IMR-90 (cell line): ENCODE data around the gene LUC7L2. TPM values are rescaled to one million over a fixed set of nuclear protein-coding genes. Genes with fewer than 3 reads are reported as not detected.

Experiments used
- ATAC-seq: fragments of 200-7000 bp; cut with Tn5 transposase; 2 replicates; pipeline ENCODE4 v1.9.1; 2020; ENCODE audit warnings: low read depth, mild to moderate bottlenecking, moderate library complexity
- BruUV-seq: library from RNA; stranded (reverse); fragments of 400-500 nt; replicated peaks from 2 replicates; lab custom pipeline; 2021; lab: Mats Ljungman, UMichigan
- CTCF ChIA-PET: fragments of 300-600 bp; formaldehyde crosslinking; extraction: SDS; loops from one replicate; lab custom pipeline; 2021; ENCODE audit warnings: antibody characterized with exemption; lab: Yijun Ruan, JAX
- POLR2A ChIA-PET: fragments of 300-600 bp; sonication (Branson Sonifier 250); formaldehyde crosslinking; loops from one replicate; lab custom pipeline; 2022; ENCODE audit warnings: antibody characterized with exemption; ENCODE audit not compliant: unreplicated experiment; lab: Charles Lee
- DNase-seq: peaks from one replicate; pipeline ENCODE4 v3.0.0; 2013
- H2AFZ ChIP-seq: replicated peaks from 2 replicates; pipeline ENCODE3; 2013; ENCODE audit warnings: low read length, mild to moderate bottlenecking; ENCODE audit not compliant: poor library complexity
- H2AK5ac ChIP-seq: 2 replicates; pipeline ENCODE4 v1.6.1; 2013; ENCODE audit warnings: low read depth, low read length, inconsistent platforms
- H2AK9ac ChIP-seq: replicated peaks from 2 replicates; pipeline ENCODE3; 2013; ENCODE audit warnings: mild to moderate bottlenecking, low read depth, low read length, moderate library complexity; ENCODE audit not compliant: poor library complexity
- H2BK120ac ChIP-seq: 2 replicates; pipeline ENCODE4 v1.6.1; 2013; ENCODE audit warnings: low read depth, low read length, inconsistent platforms
- H2BK15ac ChIP-seq: 3 replicates; pipeline ENCODE4 v1.6.1; 2013; ENCODE audit warnings: low read depth, low read length, inconsistent platforms
- H2BK20ac ChIP-seq: 2 replicates; pipeline ENCODE4 v1.6.1; 2013; ENCODE audit warnings: low read depth, mild to moderate bottlenecking, inconsistent platforms, low read length, moderate library complexity
- H2BK5ac ChIP-seq: 2 replicates; pipeline ENCODE4 v1.6.1; 2013; ENCODE audit warnings: mild to moderate bottlenecking, low read depth, low read length, inconsistent platforms; ENCODE audit not compliant: poor library complexity, severe bottlenecking
- H3K14ac ChIP-seq: replicated peaks from 2 replicates; pipeline ENCODE4 v1.6.1; 2013; ENCODE audit warnings: low read depth, low read length, inconsistent platforms
- H3K18ac ChIP-seq: 2 replicates; pipeline ENCODE4 v1.6.1; 2013; ENCODE audit warnings: low read depth, low read length, control low read depth
- H3K23ac ChIP-seq: 2 replicates; pipeline ENCODE4 v1.6.1; 2013; ENCODE audit warnings: low read depth, low read length, inconsistent platforms
- H3K27ac ChIP-seq: 2 replicates; pipeline ENCODE4 v1.5.1; 2013; ENCODE audit warnings: mild to moderate bottlenecking, control low read depth, low read length; ENCODE audit not compliant: insufficient read depth
- H3K27me3 ChIP-seq: 2 replicates; pipeline ENCODE4 v1.6.1; 2013; ENCODE audit warnings: low read length; ENCODE audit not compliant: control insufficient read depth, insufficient read depth
- H3K36me3 ChIP-seq: 2 replicates; pipeline ENCODE4 v1.6.1; 2013; ENCODE audit warnings: low read length, mixed read lengths; ENCODE audit not compliant: control insufficient read depth, insufficient read depth
- H3K4ac ChIP-seq: 2 replicates; pipeline ENCODE4 v1.6.1; 2013; ENCODE audit warnings: low read depth, low read length, inconsistent platforms
- H3K4me1 ChIP-seq: 2 replicates; pipeline ENCODE4 v1.6.1; 2013; ENCODE audit warnings: low read length, mixed read lengths; ENCODE audit not compliant: control insufficient read depth, insufficient read depth
- H3K4me2 ChIP-seq: 2 replicates; pipeline ENCODE4 v1.6.1; 2013; ENCODE audit warnings: low read depth, mild to moderate bottlenecking, control low read depth, low read length, moderate library complexity
- H3K4me3 ChIP-seq: 2 replicates; pipeline ENCODE4 v1.5.1; 2013; ENCODE audit warnings: low read depth, mild to moderate bottlenecking, control low read depth, low read length, moderate library complexity; ENCODE audit not compliant: insufficient read depth
- H3K56ac ChIP-seq: 2 replicates; pipeline ENCODE4 v1.6.1; 2013; ENCODE audit warnings: low read length, inconsistent platforms; ENCODE audit not compliant: insufficient read depth; ENCODE audit errors: extremely low read depth
- H3K79me1 ChIP-seq, 2 experiments: 2 replicates each; pipeline ENCODE4 v1.6.1; 2013; ENCODE audit warnings: low read length in 2 of 2, inconsistent platforms in 1 of 2, low read depth in 1 of 2
- H3K9ac ChIP-seq: 2 replicates; pipeline ENCODE4 v1.6.1; 2013; ENCODE audit warnings: low read depth, low read length, control low read depth
- H3K9me1 ChIP-seq: 2 replicates; pipeline ENCODE4 v1.6.1; 2013; ENCODE audit warnings: low read length, inconsistent platforms; ENCODE audit not compliant: insufficient read depth
- H3K9me3 ChIP-seq: 2 replicates; pipeline ENCODE4 v1.6.1; 2013; ENCODE audit warnings: low read length; ENCODE audit not compliant: control insufficient read depth, insufficient read depth
- H4K20me1 ChIP-seq: 2 replicates; pipeline ENCODE4 v1.6.1; 2013; ENCODE audit warnings: low read length, inconsistent platforms; ENCODE audit not compliant: insufficient read depth
- H4K5ac ChIP-seq: 2 replicates; pipeline ENCODE4 v1.6.1; 2013; ENCODE audit warnings: mild to moderate bottlenecking, low read depth, low read length, control low read depth
- H4K8ac ChIP-seq, 2 experiments: 2 replicates each; pipeline ENCODE4 v1.6.1; 2013; ENCODE audit warnings: low read depth in 2 of 2, low read length in 2 of 2, control low read depth in 1 of 2, inconsistent platforms in 1 of 2
- H4K91ac ChIP-seq: 2 replicates; pipeline ENCODE4 v1.6.1; 2013; ENCODE audit warnings: low read depth, low read length, inconsistent platforms; ENCODE audit not compliant: insufficient read depth
- CTCF ChIP-seq: conservative IDR thresholded peaks from 2 replicates; pipeline ENCODE4 v1.5.1; 2012; ENCODE audit warnings: mild to moderate bottlenecking, low read depth, low read length, improper control_type of control experiment
- FOS ChIP-seq: fragments of 150-350 bp; IDR thresholded peaks from 2 replicates; pipeline ENCODE4 v1.6.1; 2016; ENCODE audit warnings: low read depth, low read length
- RFX5 ChIP-seq: IDR thresholded peaks from 2 replicates; pipeline ENCODE4 v1.8.0; 2012; ENCODE audit warnings: low read depth, mild to moderate bottlenecking, low read length, moderate library complexity
- SMC3 ChIP-seq: fragments of 150-350 bp; IDR thresholded peaks from 2 replicates; pipeline ENCODE4 v1.6.1; 2016; ENCODE audit warnings: low read depth, mild to moderate bottlenecking, antibody characterized with exemption, low read length, moderate library complexity
- WGBS, 2 experiments: methylation state at CpG; one replicate each; pipeline versions ENCODE4 v1.1.5 to v1.1.7; 2013; ENCODE audit warnings: missing lambda C conversion rate in 2 of 2; ENCODE audit not compliant: insufficient read length in 1 of 2; ENCODE audit errors: extremely low coverage in 2 of 2; 5-methylcytosine and 5-hydroxymethylcytosine counted together
- dilution Hi-C: fragments of 300-500 bp; cut with HindIII; formaldehyde crosslinking; loops from one replicate; pipeline ENCODE4 v1.14.3; 2018; ENCODE audit warnings: low sequenced_read_pairs; ENCODE audit not compliant: unreplicated experiment
- in situ Hi-C: fragments of 300-500 bp; cut with MboI; formaldehyde crosslinking; loops from 3 replicates; pipeline ENCODE4 v1.14.3; 2019; ENCODE audit warnings: low sequenced_read_pairs, inconsistent platforms, mixed read lengths
- intact Hi-C: fragments of 100-400 bp; cut with micrococcal nuclease; formaldehyde crosslinking; loops from 2 replicates; pipeline ENCODE4 v1.10.0; 2022
- polyA plus RNA-seq, 3 experiments: library from polyadenylated mRNA; depleted of rRNA; stranded (reverse); fragments of >200 nt; gene quantifications; 2 replicates each; pipeline ENCODE4 v1.2.3, GENCODE V29; 2012; ENCODE audit warnings: low replicate concordance in 1 of 3
- total RNA-seq: library from RNA; depleted of rRNA; stranded (reverse); fragments of >200 nt; gene quantifications from 2 replicates; pipeline ENCODE4 v1.2.3, GENCODE V29; 2012

LUC7L2 gene
- total and polyA plus RNA-seq, 2 of the 4 experiments (the other 2 are of a cell fraction) = 14.9 to 31.8 TPM

GRCh38 chr7:139403601-139404000, 43.9 kb downstream of the LUC7L2 start:
- Histone ChIP-seq H3K9me1 (no peaks in the 10 kb centered on the region), H2BK120ac (no peak overlapping the region), H3K9ac (no peak overlapping the region), H3K79me1 (peaks cover 24 to 27% of the 10 kb centered on the region in 2 experiments), H2AK9ac (no peak overlapping the region), H3K14ac (no peak overlapping the region), H2BK15ac (no peak overlapping the region), H2BK20ac (no peak overlapping the region), H3K4me2 (no peak overlapping the region), H3K9me3 (no peaks in the 10 kb centered on the region), H2BK5ac (no peak overlapping the region), H3K4me3 (no peak overlapping the region), H4K5ac (no peak overlapping the region), H4K20me1 (no peaks in the 10 kb centered on the region), H4K91ac (no peak overlapping the region), H3K23ac (no peak overlapping the region), H3K4me1 (no peaks in the 10 kb centered on the region), H3K27ac (no peak overlapping the region), H3K56ac (no peak overlapping the region), H3K36me3 (peaks cover 44% of the 10 kb centered on the region), H3K18ac (no peak overlapping the region), H3K4ac (no peak overlapping the region), H2AK5ac (no peak overlapping the region), H2AFZ (no peak overlapping the region), H3K27me3 (no peaks in the 10 kb centered on the region), H4K8ac (no peak overlapping the region)
- BruUV-seq = no TSS peak
- POLR2A ChIA-PET = no interaction called here
- CTCF ChIA-PET = no interaction called here
- no peak for ATAC-seq
- no peak for TF ChIP-seq SMC3
- TF ChIP-seq CTCF = no peak
- no peak for TF ChIP-seq RFX5
- TF ChIP-seq FOS = no peak
- DNase-seq = no peak
- WGBS, 2 experiments = no CpG with 5 or more reads among the region's 2 CpGs
- dilution Hi-C loops = no loop called here
- intact Hi-C loops = no loop called here
- in situ Hi-C loops = no loop called here
